Testis (tissue), 2 donors: ENCODE measurements around the gene IL1RAP.

Experiments used
- POLR2A ChIP-seq: fragments of 450-650 bp; IDR thresholded peaks from one replicate; pipeline ENCODE4 v1.6.1; 2017; ENCODE audit warnings: antibody characterized with exemption, mild to moderate bottlenecking, moderate library complexity
- TF ChIP-seq, protein P1 (sequence below), 3 experiments: fragments of 450-650 bp in 2 of 3; fragments of 200-600 bp in 1 of 3; sonication (generic) in 1 of 3; IDR thresholded peaks; one replicate each; pipeline ENCODE4 v1.5.1; 2016 to 2019; ENCODE audit warnings: antibody characterized with exemption in 3 of 3, mild to moderate bottlenecking in 2 of 3, moderate library complexity in 1 of 3

DNA sequence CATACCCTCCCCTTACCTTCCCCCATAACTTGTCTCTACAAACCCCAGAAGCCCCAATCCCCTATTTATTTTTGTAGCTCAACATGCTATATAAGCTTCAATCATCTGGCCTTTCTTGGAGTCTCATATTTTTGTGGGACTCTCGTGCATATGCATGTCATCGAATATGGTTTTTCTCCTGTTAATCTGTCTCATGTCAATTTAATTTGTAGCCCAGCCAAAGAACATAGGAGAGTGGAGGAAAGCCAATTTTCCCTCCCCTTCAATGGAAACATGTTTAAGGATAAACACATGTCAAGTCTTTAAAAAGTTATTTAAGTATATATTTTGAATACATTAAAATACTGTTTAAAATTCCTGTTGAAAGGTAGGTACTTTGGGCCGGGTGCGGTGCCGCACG, 176.4 kb downstream of the IL1RAP start:
- TF ChIP-seq, protein P1, sequence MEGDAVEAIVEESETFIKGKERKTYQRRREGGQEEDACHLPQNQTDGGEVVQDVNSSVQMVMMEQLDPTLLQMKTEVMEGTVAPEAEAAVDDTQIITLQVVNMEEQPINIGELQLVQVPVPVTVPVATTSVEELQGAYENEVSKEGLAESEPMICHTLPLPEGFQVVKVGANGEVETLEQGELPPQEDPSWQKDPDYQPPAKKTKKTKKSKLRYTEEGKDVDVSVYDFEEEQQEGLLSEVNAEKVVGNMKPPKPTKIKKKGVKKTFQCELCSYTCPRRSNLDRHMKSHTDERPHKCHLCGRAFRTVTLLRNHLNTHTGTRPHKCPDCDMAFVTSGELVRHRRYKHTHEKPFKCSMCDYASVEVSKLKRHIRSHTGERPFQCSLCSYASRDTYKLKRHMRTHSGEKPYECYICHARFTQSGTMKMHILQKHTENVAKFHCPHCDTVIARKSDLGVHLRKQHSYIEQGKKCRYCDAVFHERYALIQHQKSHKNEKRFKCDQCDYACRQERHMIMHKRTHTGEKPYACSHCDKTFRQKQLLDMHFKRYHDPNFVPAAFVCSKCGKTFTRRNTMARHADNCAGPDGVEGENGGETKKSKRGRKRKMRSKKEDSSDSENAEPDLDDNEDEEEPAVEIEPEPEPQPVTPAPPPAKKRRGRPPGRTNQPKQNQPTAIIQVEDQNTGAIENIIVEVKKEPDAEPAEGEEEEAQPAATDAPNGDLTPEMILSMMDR (IDR thresholded peaks at IDR 0.05) = no peak
- no peak for TF ChIP-seq POLR2A
